ENCODE measurements around the gene ATP1A2.
A peak's percentile ranks its signal among the peaks of the same experiment; 100 is the strongest.

ATP1A2 gene

DNA sequence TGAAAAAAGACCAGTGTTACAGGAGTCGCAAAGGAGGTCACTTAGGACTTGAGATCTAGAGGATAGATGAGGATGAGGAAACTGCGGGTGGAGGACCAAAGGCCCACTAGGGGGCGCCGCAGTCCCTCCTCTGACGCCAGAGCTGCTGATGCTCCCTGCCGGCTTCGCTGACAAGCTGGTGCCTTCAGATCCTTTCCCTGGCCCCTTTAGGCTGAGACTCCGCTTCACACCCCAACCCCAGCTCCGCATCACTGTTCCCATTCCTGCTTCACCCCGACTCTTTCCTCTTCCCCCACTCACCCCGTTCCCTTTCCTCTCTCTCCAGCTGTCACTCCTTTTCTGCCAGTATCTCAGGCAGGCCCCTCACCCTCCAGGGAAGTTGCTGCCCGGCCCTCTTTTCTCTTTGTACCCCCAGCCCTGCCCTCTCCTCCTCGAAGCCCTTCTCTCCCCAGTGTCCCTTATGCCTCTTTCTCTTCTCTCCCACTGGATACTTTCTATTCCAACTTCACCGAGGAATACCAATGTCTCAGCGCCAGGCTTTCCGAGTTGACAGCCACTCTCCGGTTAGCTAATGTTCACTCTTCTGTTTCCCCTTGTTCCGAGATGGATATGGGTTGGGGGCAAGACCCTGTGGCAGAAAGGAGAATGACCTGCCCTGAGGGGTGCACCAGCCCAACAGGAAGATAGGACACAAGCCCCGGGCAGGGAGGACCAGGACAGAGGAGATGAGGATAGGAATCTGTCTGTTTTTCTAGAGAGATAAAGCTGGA lies 29.7 kb upstream of the ATP1A2 start:
- Histone ChIP-seq H3K36me3 (ENCODE audit: control insufficient read depth in 2 of 2, insufficient read depth in 2 of 2, low read length in 2 of 2) (peaks cover 6 to 12% of the 10 kb centered on the region in 2 donors), H3K27ac (ENCODE audit: low read length) (peak overlapping the region; percentile 53), H3K4me3 (ENCODE audit: low read length in 2 of 2) (no peak overlapping the region), H3K9ac (ENCODE audit: low read length in 2 of 2) (peak overlapping the region in 1 of 2 donors; percentile 22), H3K4me1 (ENCODE audit: control insufficient read depth, insufficient read depth, low read length) (peaks cover 18% of the 10 kb centered on the region), H3K9me3 (ENCODE audit: control insufficient read depth in 2 of 2, low read length in 2 of 2) (no peaks in the 10 kb centered on the region), H3K27me3 (ENCODE audit: control insufficient read depth in 1 of 2, insufficient read depth in 2 of 2, low read length in 2 of 2) (peaks cover 25 to 26% of the 10 kb centered on the region in 2 donors)

DNA sequence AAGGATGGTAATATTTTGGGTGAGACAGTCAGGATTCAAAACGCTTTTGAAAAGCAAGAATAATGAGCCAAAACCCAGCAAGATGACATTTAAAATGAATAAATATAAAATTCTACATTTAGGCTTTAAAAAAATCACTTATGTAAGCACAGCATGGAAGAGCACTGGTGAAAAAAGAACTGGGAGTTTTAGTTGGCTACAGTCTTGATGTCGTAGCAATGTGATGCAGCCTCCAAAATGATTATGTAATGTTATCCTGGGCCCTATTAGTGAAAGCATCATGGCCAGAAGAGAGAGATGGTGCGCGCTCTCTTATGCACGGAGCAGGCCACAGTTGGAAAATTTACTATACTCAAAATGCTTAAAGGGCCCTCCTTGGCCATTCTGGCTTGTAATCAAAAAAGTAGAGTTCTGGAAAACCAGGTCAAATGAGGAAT lies 29.1 kb upstream of the ATP1A2 start:
- H3K9ac ChIP-seq (ENCODE audit: low read length in 2 of 2) = no peak overlapping the region
- H3K27ac ChIP-seq (ENCODE audit: low read length) = peak overlapping the region; percentile 53
- H3K36me3 ChIP-seq (ENCODE audit: control insufficient read depth in 2 of 2, insufficient read depth in 2 of 2, low read length in 2 of 2) = peaks cover 6 to 14% of the 10 kb centered on the region in 2 donors
- H3K27me3 ChIP-seq (ENCODE audit: control insufficient read depth in 1 of 2, insufficient read depth in 2 of 2, low read length in 2 of 2) = peaks cover 19 to 20% of the 10 kb centered on the region in 2 donors
- H3K4me3 ChIP-seq (ENCODE audit: low read length in 2 of 2) = no peak overlapping the region
- H3K4me1 ChIP-seq (ENCODE audit: control insufficient read depth, insufficient read depth, low read length) = peaks cover 18% of the 10 kb centered on the region
- no peaks in the 10 kb centered on the region for H3K9me3 ChIP-seq (ENCODE audit: control insufficient read depth in 2 of 2, low read length in 2 of 2)

DNA sequence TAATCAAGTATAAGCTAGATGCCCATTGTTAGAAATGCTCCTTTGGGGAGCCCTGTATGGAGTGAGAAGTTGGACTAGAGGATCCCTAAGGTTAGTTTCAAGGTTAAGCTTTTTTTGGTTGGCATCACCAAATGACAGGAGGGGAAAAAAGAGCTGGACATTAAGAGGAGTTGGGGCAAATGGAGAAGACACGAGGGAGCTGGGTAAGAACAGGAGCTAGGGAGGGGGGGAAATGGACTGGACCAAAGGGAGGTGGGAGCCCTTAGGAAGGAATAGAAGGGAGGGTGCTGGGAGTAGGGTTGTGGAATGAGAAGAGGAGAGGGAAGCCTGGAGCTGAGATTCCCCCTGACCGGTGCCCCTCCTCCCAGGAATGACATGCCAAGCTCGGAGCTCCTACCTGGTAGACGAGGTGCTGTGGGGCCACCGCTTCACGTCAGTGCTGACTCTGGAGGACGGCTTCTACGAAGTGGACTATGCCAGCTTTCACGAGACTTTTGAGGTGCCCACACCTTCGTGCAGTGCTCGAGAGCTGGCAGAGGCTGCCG lies 28.4 kb upstream of the ATP1A2 start:
- no peak overlapping the region for H3K27ac ChIP-seq (ENCODE audit: low read length)

DNA sequence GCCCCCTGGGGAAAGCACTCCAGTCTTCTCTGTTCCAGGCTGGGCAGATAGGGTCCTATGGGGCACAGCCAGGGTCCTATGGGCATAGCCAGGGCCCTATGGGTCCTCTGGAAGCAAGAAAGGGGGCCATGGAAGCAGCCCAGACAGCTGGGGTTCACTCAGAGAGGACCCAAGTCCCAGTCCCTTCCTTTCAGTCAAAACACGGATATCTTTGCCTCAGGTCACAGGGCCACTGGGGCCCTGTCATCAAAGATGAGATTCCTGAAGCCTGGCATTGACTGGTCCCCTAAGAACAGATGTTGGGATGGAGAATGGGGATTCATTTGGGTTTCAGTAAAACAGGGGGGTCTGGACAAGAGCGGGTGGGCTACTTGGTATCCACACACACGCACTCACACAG lies 25.7 kb upstream of the ATP1A2 start:
- Histone ChIP-seq H3K4me1 (ENCODE audit: control insufficient read depth, insufficient read depth, low read length) (peaks cover 11% of the 10 kb centered on the region), H3K4me3 (ENCODE audit: low read length in 2 of 2) (no peak overlapping the region), H3K27ac (ENCODE audit: low read length) (no peak overlapping the region), H3K9ac (ENCODE audit: low read length in 2 of 2) (no peak overlapping the region), H3K9me3 (ENCODE audit: control insufficient read depth in 2 of 2, low read length in 2 of 2) (no peaks in the 10 kb centered on the region), H3K27me3 (ENCODE audit: control insufficient read depth in 1 of 2, insufficient read depth in 2 of 2, low read length in 2 of 2) (no peaks in the 10 kb centered on the region), H3K36me3 (ENCODE audit: control insufficient read depth in 2 of 2, insufficient read depth in 2 of 2, low read length in 2 of 2) (peaks cover 22 to 40% of the 10 kb centered on the region in 2 donors)

More for the DNA sequence above, 28.4 kb upstream of the ATP1A2 start:
- Histone ChIP-seq H3K27me3 (ENCODE audit: control insufficient read depth in 1 of 2, insufficient read depth in 2 of 2, low read length in 2 of 2) (peaks cover 12 to 15% of the 10 kb centered on the region in 2 donors), H3K9ac (ENCODE audit: low read length in 2 of 2) (no peak overlapping the region), H3K9me3 (ENCODE audit: control insufficient read depth in 2 of 2, low read length in 2 of 2) (no peaks in the 10 kb centered on the region), H3K4me3 (ENCODE audit: low read length in 2 of 2) (no peak overlapping the region), H3K36me3 (ENCODE audit: control insufficient read depth in 2 of 2, insufficient read depth in 2 of 2, low read length in 2 of 2) (peaks cover 11 to 22% of the 10 kb centered on the region in 2 donors), H3K4me1 (ENCODE audit: control insufficient read depth, insufficient read depth, low read length) (peaks cover 18% of the 10 kb centered on the region)

DNA sequence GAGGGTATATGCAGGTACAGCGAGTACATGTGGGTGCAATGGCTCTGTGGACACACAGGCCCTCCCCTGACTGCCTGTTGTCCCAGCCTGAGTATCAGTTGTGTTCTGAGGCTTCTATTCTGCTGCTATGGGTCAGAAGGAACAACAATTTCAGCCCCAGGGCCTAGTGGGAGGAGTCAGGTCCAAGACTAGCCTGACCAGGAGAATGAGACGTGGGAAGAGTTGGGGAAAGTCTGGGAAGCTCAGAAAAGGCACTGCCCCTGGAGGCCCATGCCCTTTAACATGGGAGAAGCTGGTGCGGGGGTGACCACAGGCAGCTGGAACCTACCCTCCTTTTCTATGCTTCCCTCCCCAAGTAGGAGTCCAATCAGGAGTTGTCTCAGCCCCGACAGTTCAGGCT lies 24.8 kb upstream of the ATP1A2 start:
- no peaks in the 10 kb centered on the region for H3K27me3 ChIP-seq (ENCODE audit: control insufficient read depth in 1 of 2, insufficient read depth in 2 of 2, low read length in 2 of 2)
- no peaks in the 10 kb centered on the region for H3K9me3 ChIP-seq (ENCODE audit: control insufficient read depth in 2 of 2, low read length in 2 of 2)
- H3K9ac ChIP-seq (ENCODE audit: low read length in 2 of 2) = no peak overlapping the region
- H3K36me3 ChIP-seq (ENCODE audit: control insufficient read depth in 2 of 2, insufficient read depth in 2 of 2, low read length in 2 of 2) = peaks cover 24 to 44% of the 10 kb centered on the region in 2 donors
- no peak overlapping the region for H3K27ac ChIP-seq (ENCODE audit: low read length)
- H3K4me3 ChIP-seq (ENCODE audit: low read length in 2 of 2) = no peak overlapping the region
- H3K4me1 ChIP-seq (ENCODE audit: control insufficient read depth, insufficient read depth, low read length) = peaks cover 11% of the 10 kb centered on the region

DNA sequence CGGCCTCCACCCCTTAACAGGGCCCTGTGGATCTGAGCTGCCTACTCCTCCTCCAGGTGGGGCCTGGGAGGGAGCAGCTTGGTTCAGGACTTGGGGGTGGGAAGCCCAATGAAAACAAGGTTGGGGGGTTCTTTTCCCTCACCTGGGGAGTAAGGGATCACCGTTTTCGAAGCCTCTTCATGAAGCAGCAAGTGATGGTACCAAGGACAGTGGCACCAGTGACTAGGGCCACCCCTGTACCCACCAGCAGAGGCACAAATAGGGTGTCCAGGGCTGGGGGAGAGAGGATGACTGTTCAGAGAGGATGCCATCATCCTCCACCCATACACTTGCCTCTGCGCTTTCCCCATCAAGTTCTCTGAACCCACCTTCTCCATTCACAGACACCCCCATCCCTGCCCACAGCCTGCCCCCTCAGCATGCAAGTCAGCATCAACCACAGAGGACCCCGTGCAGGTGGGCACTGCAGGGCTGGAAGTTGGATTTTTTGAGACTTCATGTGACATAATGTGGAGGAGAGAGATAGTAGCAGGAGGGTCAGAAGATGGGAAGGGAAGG lies 23.8 kb upstream of the ATP1A2 start:
- no peak overlapping the region for H3K9ac ChIP-seq (ENCODE audit: low read length in 2 of 2)
- H3K27me3 ChIP-seq (ENCODE audit: control insufficient read depth in 1 of 2, insufficient read depth in 2 of 2, low read length in 2 of 2) = no peaks in the 10 kb centered on the region
- H3K4me1 ChIP-seq (ENCODE audit: control insufficient read depth, insufficient read depth, low read length) = peaks cover 15% of the 10 kb centered on the region
- no peaks in the 10 kb centered on the region for H3K9me3 ChIP-seq (ENCODE audit: control insufficient read depth in 2 of 2, low read length in 2 of 2)
- H3K4me3 ChIP-seq (ENCODE audit: low read length in 2 of 2) = no peak overlapping the region
- H3K27ac ChIP-seq (ENCODE audit: low read length) = no peak overlapping the region
- H3K36me3 ChIP-seq (ENCODE audit: control insufficient read depth in 2 of 2, insufficient read depth in 2 of 2, low read length in 2 of 2) = peaks cover 24 to 44% of the 10 kb centered on the region in 2 donors

DNA sequence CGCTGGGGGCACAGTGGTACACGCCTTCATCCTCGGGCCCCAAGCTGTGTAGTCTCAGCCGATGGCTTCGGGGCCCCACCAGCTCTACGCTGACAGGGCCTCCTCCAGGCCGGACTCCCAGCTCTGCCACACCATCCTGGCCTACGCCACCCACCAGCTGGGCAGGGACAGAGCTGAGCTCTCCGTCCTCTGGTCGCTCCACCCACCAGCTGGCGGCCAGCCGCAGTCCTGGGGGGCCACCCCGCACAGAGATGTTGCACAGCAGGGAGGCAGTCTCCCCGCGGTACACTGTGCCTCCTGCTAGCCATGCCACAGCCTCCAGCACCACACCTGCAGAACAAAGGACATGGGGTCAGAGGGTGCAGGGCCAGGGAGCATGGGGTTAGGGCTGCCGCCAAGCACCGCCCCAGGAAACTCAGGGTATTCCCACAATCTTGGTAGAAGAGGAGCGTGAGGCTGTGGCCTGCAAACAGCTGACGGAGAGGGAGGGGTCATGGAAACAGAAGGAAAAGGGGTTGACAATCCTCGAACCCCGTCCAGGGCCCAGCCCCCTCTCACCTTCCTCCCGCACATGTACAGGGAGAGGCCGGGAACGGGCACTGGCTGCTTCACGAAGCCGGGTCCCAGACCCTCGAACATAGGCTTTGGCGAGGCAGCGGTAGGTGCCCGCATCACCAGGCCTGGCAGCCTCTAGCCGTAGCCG lies 23.0 kb upstream of the ATP1A2 start:
- peaks cover 23% of the 10 kb centered on the region for H3K4me1 ChIP-seq (ENCODE audit: control insufficient read depth, insufficient read depth, low read length)
- H3K27me3 ChIP-seq (ENCODE audit: control insufficient read depth in 1 of 2, insufficient read depth in 2 of 2, low read length in 2 of 2) = no peaks in the 10 kb centered on the region
- H3K9ac ChIP-seq (ENCODE audit: low read length in 2 of 2) = no peak overlapping the region
- H3K9me3 ChIP-seq (ENCODE audit: control insufficient read depth in 2 of 2, low read length in 2 of 2) = no peaks in the 10 kb centered on the region
- no peak overlapping the region for H3K4me3 ChIP-seq (ENCODE audit: low read length in 2 of 2)
- H3K27ac ChIP-seq (ENCODE audit: low read length) = no peak overlapping the region
- H3K36me3 ChIP-seq (ENCODE audit: control insufficient read depth in 2 of 2, insufficient read depth in 2 of 2, low read length in 2 of 2) = peaks cover 24 to 44% of the 10 kb centered on the region in 2 donors

DNA sequence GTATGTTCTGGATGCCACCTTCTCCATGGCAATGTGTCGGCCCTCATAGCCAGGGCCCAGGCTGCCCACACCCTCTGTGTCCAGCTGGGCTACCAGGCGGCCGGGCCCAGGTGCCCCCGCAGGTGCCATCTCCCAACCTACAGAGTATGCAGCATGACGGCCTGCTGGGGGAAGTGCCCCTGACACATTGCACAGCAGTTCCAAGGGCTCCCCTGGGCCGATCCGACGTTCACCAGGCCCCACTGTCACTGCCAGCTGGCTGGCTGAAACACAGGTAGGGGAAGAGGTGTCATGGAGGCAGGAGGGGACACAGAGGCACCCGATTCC lies 22.5 kb upstream of the ATP1A2 start:
- Histone ChIP-seq H3K9me3 (ENCODE audit: control insufficient read depth in 2 of 2, low read length in 2 of 2) (no peaks in the 10 kb centered on the region), H3K9ac (ENCODE audit: low read length in 2 of 2) (peak overlapping the region in 1 of 2 donors; percentile 21), H3K27me3 (ENCODE audit: control insufficient read depth in 1 of 2, insufficient read depth in 2 of 2, low read length in 2 of 2) (no peaks in the 10 kb centered on the region), H3K36me3 (ENCODE audit: control insufficient read depth in 2 of 2, insufficient read depth in 2 of 2, low read length in 2 of 2) (peaks cover 24 to 44% of the 10 kb centered on the region in 2 donors), H3K4me1 (ENCODE audit: control insufficient read depth, insufficient read depth, low read length) (peaks cover 28% of the 10 kb centered on the region), H3K4me3 (ENCODE audit: low read length in 2 of 2) (no peak overlapping the region), H3K27ac (ENCODE audit: low read length) (no peak overlapping the region)

DNA sequence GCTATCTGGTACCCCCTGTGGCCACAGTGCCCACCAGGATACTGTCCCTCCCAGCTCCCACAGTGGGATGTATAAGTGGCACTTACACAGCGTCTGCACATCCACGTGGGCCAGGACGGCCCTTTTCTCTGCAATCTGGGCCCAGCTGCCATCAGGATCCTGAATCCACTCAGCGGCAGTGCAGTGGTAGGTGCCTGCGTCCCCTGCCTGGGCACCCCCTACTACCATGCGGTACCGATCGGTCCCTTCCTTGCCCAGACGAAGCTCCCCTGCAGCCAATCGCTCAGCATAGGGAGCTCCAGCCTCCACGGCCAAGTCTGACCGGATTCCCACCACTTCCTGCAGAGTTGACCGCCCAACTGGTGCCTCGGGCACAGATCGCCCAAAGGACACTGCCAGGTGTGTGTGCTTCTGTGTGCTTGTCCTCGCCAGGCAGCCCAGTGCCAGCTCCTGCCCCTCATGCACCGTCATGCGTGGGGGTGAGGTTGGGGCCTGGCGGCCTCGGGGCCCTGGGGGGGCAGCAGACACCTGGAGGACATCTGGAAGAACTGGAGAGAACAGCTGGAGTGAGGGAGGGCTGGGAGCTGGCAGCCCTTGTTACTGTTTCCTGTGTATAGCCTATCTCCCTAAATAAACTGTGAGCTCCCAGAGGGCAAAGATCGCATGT lies 21.8 kb upstream of the ATP1A2 start:
- Histone ChIP-seq H3K9ac (ENCODE audit: low read length in 2 of 2) (no peak overlapping the region), H3K9me3 (ENCODE audit: control insufficient read depth in 2 of 2, low read length in 2 of 2) (no peaks in the 10 kb centered on the region), H3K4me3 (ENCODE audit: low read length in 2 of 2) (no peak overlapping the region), H3K27ac (ENCODE audit: low read length) (no peak overlapping the region), H3K27me3 (ENCODE audit: control insufficient read depth in 1 of 2, insufficient read depth in 2 of 2, low read length in 2 of 2) (no peaks in the 10 kb centered on the region), H3K36me3 (ENCODE audit: control insufficient read depth in 2 of 2, insufficient read depth in 2 of 2, low read length in 2 of 2) (peaks cover 24 to 44% of the 10 kb centered on the region in 2 donors), H3K4me1 (ENCODE audit: control insufficient read depth, insufficient read depth, low read length) (peaks cover 28% of the 10 kb centered on the region)

DNA sequence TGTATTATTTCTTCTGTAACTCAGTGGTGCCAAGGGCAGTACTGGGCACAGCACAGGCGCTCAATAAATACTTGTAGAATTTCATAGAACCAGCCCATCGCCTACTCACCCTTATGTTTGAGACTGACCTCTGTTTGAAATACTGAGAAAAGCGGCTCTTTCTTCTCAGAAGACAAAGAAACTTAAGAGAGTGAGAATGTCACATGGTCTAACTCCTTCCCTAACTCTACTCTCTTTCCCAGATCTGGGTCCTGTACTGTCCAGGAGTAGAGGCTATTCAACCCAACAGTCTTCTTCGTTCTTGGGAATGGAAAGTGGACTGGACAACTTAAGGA lies 21.3 kb upstream of the ATP1A2 start:
- no peak overlapping the region for H3K27ac ChIP-seq (ENCODE audit: low read length)
- no peak overlapping the region for H3K4me3 ChIP-seq (ENCODE audit: low read length in 2 of 2)
- no peaks in the 10 kb centered on the region for H3K9me3 ChIP-seq (ENCODE audit: control insufficient read depth in 2 of 2, low read length in 2 of 2)
- no peak overlapping the region for H3K9ac ChIP-seq (ENCODE audit: low read length in 2 of 2)
- peaks cover 24 to 44% of the 10 kb centered on the region in 2 donors for H3K36me3 ChIP-seq (ENCODE audit: control insufficient read depth in 2 of 2, insufficient read depth in 2 of 2, low read length in 2 of 2)
- peaks cover 32% of the 10 kb centered on the region for H3K4me1 ChIP-seq (ENCODE audit: control insufficient read depth, insufficient read depth, low read length)
- H3K27me3 ChIP-seq (ENCODE audit: control insufficient read depth in 1 of 2, insufficient read depth in 2 of 2, low read length in 2 of 2) = no peaks in the 10 kb centered on the region

Measured in stomach smooth muscle (tissue), 2 donors.